Muscle layer of colon (tissue), 2 donors: ENCODE measurements around the gene OR51G1.

Experiments used
- H3K27ac ChIP-seq: one replicate; pipeline ENCODE4 v1.7.0; 2013; ENCODE audit warnings: low read depth, mild to moderate bottlenecking, low read length, moderate library complexity
- H3K27me3 ChIP-seq, 2 donors: one replicate each; pipeline ENCODE4 v1.7.0; 2013; ENCODE audit warnings: low read length in 2 of 2, mild to moderate bottlenecking in 2 of 2; ENCODE audit not compliant: insufficient read depth in 2 of 2, control insufficient read depth in 1 of 2
- H3K36me3 ChIP-seq: one replicate; pipeline ENCODE4 v1.7.0; 2013; ENCODE audit warnings: mild to moderate bottlenecking, low read length; ENCODE audit not compliant: insufficient read depth
- H3K4me1 ChIP-seq: one replicate; pipeline ENCODE4 v1.7.0; 2013; ENCODE audit warnings: mild to moderate bottlenecking, low read length; ENCODE audit not compliant: insufficient read depth
- H3K4me3 ChIP-seq, 2 donors: one replicate each; pipeline ENCODE4 v1.7.0; 2013; ENCODE audit warnings: low read length in 2 of 2, low read depth in 1 of 2, mild to moderate bottlenecking in 1 of 2, moderate library complexity in 1 of 2
- H3K9ac ChIP-seq: one replicate; pipeline ENCODE4 v1.7.0; 2013; ENCODE audit warnings: low read length
- H3K9me3 ChIP-seq: one replicate; pipeline ENCODE4 v1.7.0; 2013; ENCODE audit warnings: mild to moderate bottlenecking, low read length
- donor health status: abdominal sarcoma.
- donor health status: Adenocarcinoma of cecum.

Gene OR51G1

DNA sequence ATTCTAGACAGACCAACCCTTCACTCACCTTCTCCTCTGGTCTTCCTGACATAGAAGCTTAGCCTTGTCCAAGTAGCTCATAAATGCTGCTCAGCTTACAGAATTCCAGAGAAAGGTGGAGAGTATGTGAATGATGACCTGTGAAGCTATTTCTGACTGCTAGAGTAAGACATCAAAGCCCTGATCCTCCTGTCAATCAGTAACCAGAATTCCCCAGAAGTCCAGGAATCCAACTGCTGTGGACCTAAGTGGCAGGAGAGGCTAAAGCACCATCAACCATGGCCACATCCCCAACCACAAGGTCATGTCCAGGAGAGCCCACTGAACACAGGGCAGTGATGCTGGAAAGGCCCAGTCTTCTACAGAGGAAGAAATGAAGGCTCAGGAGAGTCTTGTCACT, 7.6 kb downstream of the OR51G1 start:
- no peaks in the 10 kb centered on the region for H3K4me1 ChIP-seq
- no peak overlapping the region for H3K9ac ChIP-seq
- H3K9me3 ChIP-seq: no peaks in the 10 kb centered on the region
- H3K36me3 ChIP-seq: no peaks in the 10 kb centered on the region
- no peak overlapping the region for H3K27ac ChIP-seq
- H3K4me3 ChIP-seq: no peak overlapping the region
- H3K27me3 ChIP-seq: no peaks in the 10 kb centered on the region

DNA sequence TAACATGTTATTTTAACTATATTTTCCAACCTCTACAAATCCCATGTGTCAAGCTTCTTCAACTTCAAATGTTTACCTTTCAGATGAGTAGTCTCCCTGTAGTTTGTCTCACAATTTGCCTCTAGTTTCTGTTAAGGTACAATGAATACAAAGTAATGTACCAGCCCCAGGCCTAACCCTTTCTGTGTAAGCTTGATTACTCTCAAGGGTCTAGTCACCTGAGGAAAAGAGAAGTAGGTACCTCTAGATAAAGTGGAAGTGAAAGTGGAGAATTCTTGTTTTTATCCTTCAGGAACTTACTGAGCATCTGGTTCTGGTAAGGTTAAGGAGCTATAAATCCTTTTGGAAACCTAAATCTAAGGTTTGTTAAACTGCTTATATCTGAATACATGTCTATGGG, 20.7 kb downstream of the OR51G1 start, which contains the start of gene OR51A7:
OR51A7 (plus strand) TSS at position 300 of the 400 bp plus-strand sequence. CDS start 3,587 bp downstream, outside the sequence.
- Histone ChIP-seq H3K4me3 (no peak within 1 kb of the TSS), H3K27ac (no peak within 1 kb of the TSS), H3K27me3 (no peaks in the 10 kb centered on the region), H3K9ac (no peak within 1 kb of the TSS), H3K4me1 (no peaks in the 10 kb centered on the region), H3K9me3 (no peaks in the 10 kb centered on the region), H3K36me3 (no peaks in the 10 kb centered on the region)

GRCh38 chr11:4891996-4892640, 32.0 kb downstream of the OR51G1 start:
- Histone ChIP-seq H3K4me1 (no peaks in the 10 kb centered on the region), H3K9me3 (no peaks in the 10 kb centered on the region), H3K27me3 (no peaks in the 10 kb centered on the region), H3K27ac (no peak overlapping the region), H3K9ac (no peak overlapping the region), H3K36me3 (no peaks in the 10 kb centered on the region), H3K4me3 (no peak overlapping the region)

DNA sequence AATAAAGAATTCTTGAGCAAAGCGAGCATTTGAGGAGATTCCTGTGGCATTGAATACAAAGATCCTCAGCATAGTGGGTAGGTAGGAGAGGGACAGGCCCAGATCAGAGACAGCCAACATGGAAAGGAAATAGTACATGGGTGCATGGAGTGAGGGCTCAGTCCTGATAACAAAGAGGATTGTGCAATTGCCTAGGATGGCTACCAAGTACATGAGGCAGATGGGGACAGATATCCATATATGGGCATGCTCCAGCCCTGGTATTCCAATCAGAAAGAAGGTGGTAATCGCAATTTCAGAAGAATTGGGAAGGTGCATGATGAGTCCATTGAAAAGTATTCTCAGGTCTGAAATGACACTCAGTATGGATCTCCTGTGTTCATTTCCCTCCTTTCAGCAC, 33.9 kb downstream of the OR51G1 start:
- Histone ChIP-seq H3K4me1 (no peaks in the 10 kb centered on the region), H3K4me3 (no peak overlapping the region), H3K36me3 (no peaks in the 10 kb centered on the region), H3K27me3 (no peaks in the 10 kb centered on the region), H3K27ac (no peak overlapping the region), H3K9ac (no peak overlapping the region), H3K9me3 (no peaks in the 10 kb centered on the region)

- no peak overlapping the region for H3K27ac ChIP-seq
- no peak overlapping the region for H3K4me3 ChIP-seq
- no peaks in the 10 kb centered on the region for H3K4me1 ChIP-seq
- H3K36me3 ChIP-seq: no peaks in the 10 kb centered on the region
- no peaks in the 10 kb centered on the region for H3K27me3 ChIP-seq
- H3K9me3 ChIP-seq: no peaks in the 10 kb centered on the region
- H3K9ac ChIP-seq: no peak overlapping the region
Observed at GRCh38 chr11:4887591-4887990, 36.5 kb downstream of the OR51G1 start.

GRCh38 chr11:4886186-4886585, 38.0 kb downstream of the OR51G1 start:
- no peak overlapping the region for H3K4me3 ChIP-seq
- no peaks in the 10 kb centered on the region for H3K27me3 ChIP-seq

DNA sequence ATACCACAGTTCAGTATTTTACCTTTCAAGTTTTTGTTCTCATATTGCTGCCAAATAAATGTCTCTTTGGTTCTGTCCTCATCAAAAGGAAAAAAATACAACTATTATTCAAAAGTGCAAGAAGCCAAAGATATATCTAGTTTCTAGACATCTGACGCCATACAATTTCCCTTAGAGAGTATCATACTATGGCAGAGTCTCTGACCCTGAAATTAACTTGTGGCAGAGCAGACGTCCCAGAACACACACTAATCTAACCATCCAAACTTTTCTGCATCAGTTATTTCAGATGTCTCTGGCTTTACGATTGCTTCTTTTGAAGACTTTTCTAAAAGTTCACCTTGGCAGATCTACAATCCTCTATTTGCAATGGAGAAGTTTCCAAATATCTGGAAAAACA, 39.8 kb downstream of the OR51G1 start:
- Histone ChIP-seq H3K27me3 (no peaks in the 10 kb centered on the region), H3K27ac (no peak overlapping the region), H3K9ac (no peak overlapping the region), H3K4me3 (no peak overlapping the region), H3K36me3 (no peaks in the 10 kb centered on the region), H3K4me1 (no peaks in the 10 kb centered on the region), H3K9me3 (no peaks in the 10 kb centered on the region)

More at GRCh38 chr11:4886186-4886585, 38.0 kb downstream of the OR51G1 start:
- H3K27ac ChIP-seq: no peak overlapping the region
- no peaks in the 10 kb centered on the region for H3K4me1 ChIP-seq
- no peak overlapping the region for H3K9ac ChIP-seq
- H3K9me3 ChIP-seq: no peaks in the 10 kb centered on the region
- no peaks in the 10 kb centered on the region for H3K36me3 ChIP-seq

DNA sequence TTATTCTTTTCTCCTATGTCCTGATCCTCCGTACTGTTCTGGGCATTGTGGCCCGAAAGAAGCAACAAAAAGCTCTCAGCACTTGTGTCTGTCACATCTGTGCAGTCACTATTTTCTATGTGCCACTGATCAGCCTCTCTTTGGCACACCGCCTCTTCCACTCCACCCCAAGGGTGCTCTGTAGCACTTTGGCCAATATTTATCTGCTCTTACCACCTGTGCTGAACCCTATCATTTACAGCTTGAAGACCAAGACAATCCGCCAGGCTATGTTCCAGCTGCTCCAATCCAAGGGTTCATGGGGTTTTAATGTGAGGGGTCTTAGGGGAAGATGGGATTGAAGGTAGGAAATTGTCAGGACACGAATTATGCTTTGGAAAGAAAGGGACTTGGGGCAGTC, 41.6 kb downstream of the OR51G1 start:
- no peaks in the 10 kb centered on the region for H3K4me1 ChIP-seq
- H3K4me3 ChIP-seq: no peak overlapping the region
- H3K9ac ChIP-seq: no peak overlapping the region
- no peak overlapping the region for H3K27ac ChIP-seq
- H3K9me3 ChIP-seq: no peaks in the 10 kb centered on the region
- no peaks in the 10 kb centered on the region for H3K27me3 ChIP-seq
- no peaks in the 10 kb centered on the region for H3K36me3 ChIP-seq

DNA sequence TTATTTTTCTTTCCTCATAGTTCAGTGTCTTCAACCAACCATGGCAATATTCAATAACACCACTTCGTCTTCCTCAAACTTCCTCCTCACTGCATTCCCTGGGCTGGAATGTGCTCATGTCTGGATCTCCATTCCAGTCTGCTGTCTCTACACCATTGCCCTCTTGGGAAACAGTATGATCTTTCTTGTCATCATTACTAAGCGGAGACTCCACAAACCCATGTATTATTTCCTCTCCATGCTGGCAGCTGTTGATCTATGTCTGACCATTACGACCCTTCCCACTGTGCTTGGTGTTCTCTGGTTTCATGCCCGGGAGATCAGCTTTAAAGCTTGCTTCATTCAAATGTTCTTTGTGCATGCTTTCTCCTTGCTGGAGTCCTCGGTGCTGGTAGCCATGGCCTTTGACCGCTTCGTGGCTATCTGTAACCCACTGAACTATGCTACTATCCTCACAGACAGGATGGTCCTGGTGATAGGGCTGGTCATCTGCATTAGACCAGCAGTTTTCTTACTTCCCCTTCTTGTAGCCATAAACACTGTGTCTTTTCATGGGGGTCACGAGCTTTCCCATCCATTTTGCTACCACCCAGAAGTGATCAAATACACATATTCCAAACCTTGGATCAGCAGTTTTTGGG, 42.2 kb downstream of the OR51G1 start, which contains the start of gene OR51T1:
OR51T1 (plus strand) TSS at position 41 of the 641 bp plus-strand sequence; CDS start at position 41, 0 bp downstream.
- Histone ChIP-seq H3K27ac (no peak within 1 kb of the TSS), H3K27me3 (no peaks in the 10 kb centered on the region), H3K9me3 (no peaks in the 10 kb centered on the region), H3K4me3 (no peak within 1 kb of the TSS), H3K4me1 (no peaks in the 10 kb centered on the region), H3K9ac (no peak within 1 kb of the TSS), H3K36me3 (no peaks in the 10 kb centered on the region)

GRCh38 chr11:4881188-4881587, 43.0 kb downstream of the OR51G1 start:
- no peak overlapping the region for H3K27ac ChIP-seq
- no peaks in the 10 kb centered on the region for H3K27me3 ChIP-seq
- no peaks in the 10 kb centered on the region for H3K4me1 ChIP-seq
- no peaks in the 10 kb centered on the region for H3K36me3 ChIP-seq
- no peak overlapping the region for H3K4me3 ChIP-seq
- no peaks in the 10 kb centered on the region for H3K9me3 ChIP-seq
- H3K9ac ChIP-seq: no peak overlapping the region
